ENCODE results near the gene RAPGEF1.

DNA sequence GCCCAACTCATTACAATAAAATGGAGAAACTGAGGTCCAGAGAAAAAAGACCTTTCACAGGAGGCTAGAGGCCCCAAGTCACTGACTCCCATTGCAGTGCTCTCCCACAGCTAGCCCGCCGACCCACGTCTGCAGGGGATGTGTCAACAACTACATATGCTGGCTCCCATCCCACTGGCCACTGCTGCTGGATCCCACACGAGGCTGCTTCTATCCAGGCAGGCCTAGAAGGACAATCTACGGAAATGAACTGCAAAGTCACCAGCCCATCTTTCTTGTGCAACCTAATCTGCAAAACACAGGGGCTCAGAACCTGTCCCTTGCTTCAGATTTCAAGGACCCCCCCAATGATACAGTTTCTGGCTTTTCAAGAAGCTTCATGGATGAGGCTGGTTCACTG is 24.0 kb downstream of the RAPGEF1 start:
- TF ChIP-seq, protein P1, sequence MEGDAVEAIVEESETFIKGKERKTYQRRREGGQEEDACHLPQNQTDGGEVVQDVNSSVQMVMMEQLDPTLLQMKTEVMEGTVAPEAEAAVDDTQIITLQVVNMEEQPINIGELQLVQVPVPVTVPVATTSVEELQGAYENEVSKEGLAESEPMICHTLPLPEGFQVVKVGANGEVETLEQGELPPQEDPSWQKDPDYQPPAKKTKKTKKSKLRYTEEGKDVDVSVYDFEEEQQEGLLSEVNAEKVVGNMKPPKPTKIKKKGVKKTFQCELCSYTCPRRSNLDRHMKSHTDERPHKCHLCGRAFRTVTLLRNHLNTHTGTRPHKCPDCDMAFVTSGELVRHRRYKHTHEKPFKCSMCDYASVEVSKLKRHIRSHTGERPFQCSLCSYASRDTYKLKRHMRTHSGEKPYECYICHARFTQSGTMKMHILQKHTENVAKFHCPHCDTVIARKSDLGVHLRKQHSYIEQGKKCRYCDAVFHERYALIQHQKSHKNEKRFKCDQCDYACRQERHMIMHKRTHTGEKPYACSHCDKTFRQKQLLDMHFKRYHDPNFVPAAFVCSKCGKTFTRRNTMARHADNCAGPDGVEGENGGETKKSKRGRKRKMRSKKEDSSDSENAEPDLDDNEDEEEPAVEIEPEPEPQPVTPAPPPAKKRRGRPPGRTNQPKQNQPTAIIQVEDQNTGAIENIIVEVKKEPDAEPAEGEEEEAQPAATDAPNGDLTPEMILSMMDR (conservative IDR thresholded peaks at IDR 0.05; ENCODE audit: low read depth, low read length) = no peak
- no peak for TF ChIP-seq EZH2 (IDR thresholded peaks at IDR 0.05; ENCODE audit: borderline replicate concordance, low read depth, low read length, poor library complexity, severe bottlenecking)

Measured in A673 (cell line).